WERI-Rb-1 (cell line): ENCODE data around the gene VSIR.

ENCODE experiments used
- DNase-seq: peaks from one replicate; pipeline ENCODE4 v3.0.0-alpha.2; 2020
- H3K27ac ChIP-seq: fragments of 250-450 bp; sonication (Bioruptor Pico); 2 replicates; pipeline ENCODE4 v1.5.1; 2020; ENCODE audit warnings: mild to moderate bottlenecking, moderate library complexity
- H3K27me3 ChIP-seq: fragments of 250-450 bp; sonication (Bioruptor Pico); 2 replicates; pipeline ENCODE4 v1.5.1; 2021; ENCODE audit warnings: mild to moderate bottlenecking, low read depth, moderate library complexity; ENCODE audit not compliant: insufficient read depth, severe bottlenecking
- H3K36me3 ChIP-seq: fragments of 250-450 bp; sonication (Bioruptor Pico); 2 replicates; pipeline ENCODE4 v1.5.1; 2020; ENCODE audit warnings: mild to moderate bottlenecking, moderate library complexity
- H3K4me3 ChIP-seq: 2 replicates; pipeline ENCODE4 v1.5.1; 2011; ENCODE audit warnings: low read depth, mild to moderate bottlenecking, control low read depth, low read length
- H3K9me3 ChIP-seq: fragments of 250-450 bp; sonication (Bioruptor Pico); 2 replicates; pipeline ENCODE4 v1.5.1; 2021; ENCODE audit warnings: mild to moderate bottlenecking, moderate library complexity; ENCODE audit not compliant: severe bottlenecking
- CTCF ChIP-seq: IDR thresholded peaks from 2 replicates; pipeline ENCODE4 v1.5.1; 2011; ENCODE audit warnings: low read depth, mild to moderate bottlenecking, control low read depth, inconsistent platforms, low read length

Gene VSIR

GRCh38 chr10:71710519-71710918 lies 62.8 kb downstream of the VSIR start:
- no peak for DNase-seq
- H3K27me3 ChIP-seq: no peaks in the 10 kb centered on the region
- no peak overlapping the region for H3K4me3 ChIP-seq
- TF ChIP-seq CTCF: no peak
- H3K27ac ChIP-seq: no peak overlapping the region
- H3K9me3 ChIP-seq: no peaks in the 10 kb centered on the region
- H3K36me3 ChIP-seq: peaks cover 21% of the 10 kb centered on the region

GRCh38 chr10:71708897-71709882 lies 64.1 kb downstream of the VSIR start:
- TF ChIP-seq CTCF: no peak
- H3K27ac ChIP-seq: no peak overlapping the region
- H3K27me3 ChIP-seq: no peaks in the 10 kb centered on the region
- H3K36me3 ChIP-seq: peaks cover 8% of the 10 kb centered on the region
- DNase-seq: no peak
- H3K9me3 ChIP-seq: no peaks in the 10 kb centered on the region
- no peak overlapping the region for H3K4me3 ChIP-seq

GRCh38 chr10:71708301-71708703 lies 65.0 kb downstream of the VSIR start:
- TF ChIP-seq CTCF: peak; percentile 98
- Histone ChIP-seq H3K27me3 (no peaks in the 10 kb centered on the region), H3K9me3 (no peaks in the 10 kb centered on the region), H3K36me3 (peaks cover 4% of the 10 kb centered on the region), H3K4me3 (no peak overlapping the region), H3K27ac (no peak overlapping the region)
- peak; percentile 83 for DNase-seq

- peaks cover 11% of the 10 kb centered on the region for H3K36me3 ChIP-seq
- no peak for TF ChIP-seq CTCF
- no peak for DNase-seq
- no peaks in the 10 kb centered on the region for H3K27me3 ChIP-seq
- H3K27ac ChIP-seq: peak overlapping the region; percentile 36
- no peaks in the 10 kb centered on the region for H3K9me3 ChIP-seq
- H3K4me3 ChIP-seq: no peak overlapping the region
These were observed 66.0 kb downstream of the VSIR start for GRCh38 chr10:71707240-71707789.

- peaks cover 12% of the 10 kb centered on the region for H3K36me3 ChIP-seq
- H3K9me3 ChIP-seq: no peaks in the 10 kb centered on the region
- no peak for DNase-seq
- H3K27me3 ChIP-seq: no peaks in the 10 kb centered on the region
- peak overlapping the region; percentile 36 for H3K27ac ChIP-seq
- no peak for TF ChIP-seq CTCF
- no peak overlapping the region for H3K4me3 ChIP-seq
These were observed 66.9 kb downstream of the VSIR start for GRCh38 chr10:71706216-71707121.
